ENCODE measurements around the gene EGR4. TPM values are rescaled to one million over a fixed set of nuclear protein-coding genes. Genes with fewer than 3 reads are reported as not detected.
A peak's percentile ranks its signal among the peaks of the same experiment; 100 is the strongest.

EGR4 gene
- total RNA-seq, 1 experiment from 2014 or later, result not detected

- DNase-seq (ENCODE audit: low spot score), result no peak
- in situ Hi-C loops (cut with HindIII; ENCODE audit: low sequenced_read_pairs), result no loop called here
Observed at GRCh38 chr2:73255007-73255644, 38.2 kb downstream of the EGR4 start.

GRCh38 chr2:73254343-73255006, 38.9 kb downstream of the EGR4 start:
- in situ Hi-C loops (cut with HindIII; ENCODE audit: low sequenced_read_pairs), result no loop called here

GRCh38 chr2:73253901-73254300, 39.4 kb downstream of the EGR4 start:
- in situ Hi-C loops (cut with HindIII; ENCODE audit: low sequenced_read_pairs), result no loop called here
- DNase-seq (ENCODE audit: low spot score), result no peak

More at GRCh38 chr2:73254343-73255006, 38.9 kb downstream of the EGR4 start:
- DNase-seq (ENCODE audit: low spot score), result no peak

GRCh38 chr2:73253400-73253799, 39.9 kb downstream of the EGR4 start:
- in situ Hi-C loops (cut with HindIII; ENCODE audit: low sequenced_read_pairs), result no loop called here
- DNase-seq (ENCODE audit: low spot score), result no peak

- DNase-seq (ENCODE audit: low spot score), result no peak
- in situ Hi-C loops (cut with HindIII; ENCODE audit: low sequenced_read_pairs), result no loop called here
Observed at GRCh38 chr2:73252238-73253027, 40.9 kb downstream of the EGR4 start.

GRCh38 chr2:73250872-73251846, 42.2 kb downstream of the EGR4 start:
- in situ Hi-C loops (cut with HindIII; ENCODE audit: low sequenced_read_pairs), result no loop called here
- DNase-seq (ENCODE audit: low spot score), result no peak

- in situ Hi-C loops (cut with HindIII; ENCODE audit: low sequenced_read_pairs), result no loop called here
Observed at GRCh38 chr2:73249636-73250035, 43.7 kb downstream of the EGR4 start.

GRCh38 chr2:73246850-73247249, 46.5 kb downstream of the EGR4 start:
- in situ Hi-C loops (cut with HindIII; ENCODE audit: low sequenced_read_pairs), result no loop called here

More at GRCh38 chr2:73249636-73250035, 43.7 kb downstream of the EGR4 start:
- no peak for DNase-seq (ENCODE audit: low spot score)

GRCh38 chr2:73244580-73244979, 48.8 kb downstream of the EGR4 start:
- in situ Hi-C loops (cut with HindIII; ENCODE audit: low sequenced_read_pairs), result no loop called here
- DNase-seq (ENCODE audit: low spot score), result no peak

More at GRCh38 chr2:73246850-73247249, 46.5 kb downstream of the EGR4 start:
- no peak for DNase-seq (ENCODE audit: low spot score)

- in situ Hi-C loops (cut with HindIII; ENCODE audit: low sequenced_read_pairs), result no loop called here
- peak; percentile 88 for DNase-seq (ENCODE audit: low spot score)
Observed at GRCh38 chr2:73243884-73244570, 49.3 kb downstream of the EGR4 start.

Other genes with a start within 250 kb of the EGR4 start
- 11.4 and 24.6 TPM in 2 replicates for gene SFXN5, start 221.8 kb downstream of the EGR4 start, total RNA-seq (2014; rRNA removed; shearing (Covaris generic))
- 18.1 and 19.0 TPM in 2 replicates for gene RAB11FIP5, start 180.6 kb downstream of the EGR4 start, total RNA-seq (2014; rRNA removed; shearing (Covaris generic))
- not detected in 2 replicates for gene NOTO, start 91.0 kb downstream of the EGR4 start, total RNA-seq (2014; rRNA removed; shearing (Covaris generic))
- gene SMYD5, start 79.3 kb downstream of the EGR4 start, total RNA-seq (2014; rRNA removed; shearing (Covaris generic)), result 40.0 and 40.5 TPM in 2 replicates
- gene PRADC1, start 60.3 kb downstream of the EGR4 start, total RNA-seq (2014; rRNA removed; shearing (Covaris generic)), result 21.9 and 33.7 TPM in 2 replicates
- 797 and 982 TPM in 2 replicates for gene CCT7, start 59.2 kb downstream of the EGR4 start, total RNA-seq (2014; rRNA removed; shearing (Covaris generic))
- 3.6 and 11.1 TPM in 2 replicates for gene FBXO41, start 9.1 kb downstream of the EGR4 start, total RNA-seq (2014; rRNA removed; shearing (Covaris generic))
- 10.0 and 36.2 TPM in 2 replicates for gene ALMS1, start 92.3 kb upstream of the EGR4 start, total RNA-seq (2014; rRNA removed; shearing (Covaris generic))

Data from G401 (cell line).